HepG2 (cell line): ENCODE measurements around the gene ST8SIA2. TPM values are rescaled to one million over a fixed set of nuclear protein-coding genes. Genes with fewer than 3 reads are reported as not detected.

Experiments used
- ATAC-seq: fragments of 200-7000 bp; cut with Tn5 transposase; 3 replicates; pipeline ENCODE4 v1.9.1; 2020; ENCODE audit warnings: mild to moderate bottlenecking, moderate library complexity
- BruUV-seq: library from RNA; stranded (reverse); fragments of 400-500 nt; replicated peaks from 2 replicates; lab custom pipeline; 2021; lab: Mats Ljungman, UMichigan
- CTCF ChIA-PET: fragments of 300-600 bp; formaldehyde crosslinking; extraction: SDS; loops from one replicate; lab custom pipeline; 2021; ENCODE audit warnings: low total read pairs, inconsistent platforms, low intra/inter-chr PET ratio; lab: Yijun Ruan, JAX
- POLR2A ChIA-PET: fragments of 350-600 bp; sonication (Branson Sonifier 250); formaldehyde crosslinking; loops from one replicate; lab custom pipeline; 2020; ENCODE audit warnings: antibody characterized with exemption, inconsistent platforms; lab: Yijun Ruan, JAX
- DNase-seq: peaks from one replicate; pipeline ENCODE4 v3.0.0-alpha.2; 2015; ENCODE audit warnings: low spot score
- FAIRE-seq: peaks from 3 replicates; lab custom pipeline; 2011; peaks lifted over from hg19 to GRCh38; lab: Jason Lieb, UNC
- H2AFZ ChIP-seq: one replicate; pipeline ENCODE4 v1.6.1; 2011; ENCODE audit warnings: low read length, inconsistent platforms
- H3K27ac ChIP-seq: fragments of 300-600 bp; 3 replicates; pipeline ENCODE4 v1.8.0; 2011; ENCODE audit warnings: mixed run types, mild to moderate bottlenecking, mixed read lengths, low read length, inconsistent platforms; ENCODE audit not compliant: insufficient read depth; ENCODE audit errors: extremely low read length
- H3K27me3 ChIP-seq, 2 experiments: fragments of 200-600 bp in 1 of 2; 2 replicates in 1 of 2; 3 replicates in 1 of 2; pipeline versions ENCODE4 v1.6.0 to v1.8.0; 2011; ENCODE audit warnings: low read length in 2 of 2, mild to moderate bottlenecking in 2 of 2, moderate library complexity in 2 of 2, inconsistent platforms in 1 of 2; ENCODE audit not compliant: insufficient read depth in 2 of 2, control insufficient read depth in 1 of 2
- H3K36me3 ChIP-seq, 2 experiments: fragments of 200-600 bp in 1 of 2; replicated peaks in 1 of 2; 2 replicates in 1 of 2; 3 replicates in 1 of 2; pipeline versions ENCODE4 v1.5.1 to v1.8.0; 2011; ENCODE audit warnings: low read length in 2 of 2, inconsistent platforms in 1 of 2; ENCODE audit not compliant: insufficient read depth in 2 of 2, control insufficient read depth in 1 of 2
- H3K4me1 ChIP-seq: 2 replicates; pipeline ENCODE4 v1.5.1; 2012; ENCODE audit warnings: low read length, inconsistent platforms; ENCODE audit not compliant: insufficient read depth
- H3K4me2 ChIP-seq: 2 replicates; pipeline ENCODE4 v1.6.0; 2011; ENCODE audit warnings: low read depth, low read length, inconsistent platforms
- H3K4me3 ChIP-seq, 3 experiments: fragments of 200-600 bp in 1 of 3; sonication (generic), shearing (Covaris generic) in 1 of 3; replicated peaks in 1 of 3; 2 replicates each; pipeline ENCODE4 v1.5.1; 2011 to 2016; ENCODE audit warnings: low read length in 3 of 3, inconsistent platforms in 2 of 3, low read depth in 2 of 3, mild to moderate bottlenecking in 2 of 3, control low read depth in 1 of 3, mixed read lengths in 1 of 3; ENCODE audit not compliant: insufficient read depth in 1 of 3
- H3K79me2 ChIP-seq: one replicate; pipeline ENCODE4 v1.6.1; 2011; ENCODE audit warnings: low read length, inconsistent platforms; ENCODE audit not compliant: insufficient read depth
- H3K9ac ChIP-seq: 2 replicates; pipeline ENCODE4 v1.6.0; 2011; ENCODE audit warnings: mild to moderate bottlenecking, low read depth, low read length, inconsistent platforms; ENCODE audit not compliant: insufficient read depth
- H3K9me3 ChIP-seq: 2 replicates; pipeline ENCODE4 v1.5.1; 2012; ENCODE audit warnings: mild to moderate bottlenecking, low read length
- H4K20me1 ChIP-seq: 2 replicates; pipeline ENCODE4 v1.6.0; 2011; ENCODE audit warnings: inconsistent platforms, mild to moderate bottlenecking, low read length, moderate library complexity; ENCODE audit not compliant: insufficient read depth
- ARID2 ChIP-seq: sonication (generic); formaldehyde crosslinking; IDR thresholded peaks from 2 replicates; pipeline ENCODE4 v1.8.1; 2022; ENCODE audit warnings: mild to moderate bottlenecking, missing genetic modification reagents, borderline replicate concordance
- HDAC2 ChIP-seq: sonication (generic); formaldehyde crosslinking; IDR thresholded peaks from 2 replicates; pipeline ENCODE4 v1.4.0; 2020; ENCODE audit warnings: missing genetic modification reagents
- JARID2 ChIP-seq: sonication (generic); formaldehyde crosslinking; IDR thresholded peaks from 2 replicates; pipeline ENCODE4 v1.8.1; 2023; ENCODE audit warnings: missing genetic modification reagents, inconsistent platforms; ENCODE audit not compliant: insufficient replicate concordance
- SETDB1 ChIP-seq: sonication (generic); formaldehyde crosslinking; IDR thresholded peaks from 2 replicates; pipeline ENCODE4 v1.5.1; 2020; ENCODE audit warnings: missing genetic modification reagents, mild to moderate bottlenecking, borderline replicate concordance
- SSRP1 ChIP-seq: IDR thresholded peaks from 2 replicates; pipeline ENCODE4 v1.6.1; 2016; ENCODE audit warnings: control low read depth
- U2AF2 ChIP-seq: fragments of 200-400 bp; formaldehyde crosslinking; IDR thresholded peaks from 2 replicates; pipeline ENCODE4 v1.6.1; 2017; ENCODE audit warnings: low read depth, mild to moderate bottlenecking, low read length
- ZNF383 ChIP-seq: sonication (generic); formaldehyde crosslinking; IDR thresholded peaks from 2 replicates; pipeline ENCODE4 v1.4.0; 2020; ENCODE audit warnings: missing genetic modification reagents, mild to moderate bottlenecking, borderline replicate concordance
- WGBS: methylation state at CpG from one replicate; pipeline ENCODE4 v1.1.6; 2017; ENCODE audit warnings: low lambda C conversion rate; 5-methylcytosine and 5-hydroxymethylcytosine counted together
- in situ Hi-C: cut with HindIII; loops from 2 replicates; pipeline ENCODE4 v1.10.0; 2017; ENCODE audit warnings: low pct_unique_long_range_greater_than_20kb; ENCODE audit not compliant: extremely low pct_ligation_motif_present
- intact Hi-C: fragments of 100-400 bp; cut with micrococcal nuclease; formaldehyde crosslinking; loops from one replicate; pipeline ENCODE4 v1.10.0; 2022; ENCODE audit not compliant: unreplicated experiment
- polyA plus RNA-seq, 8 experiments: library from polyadenylated mRNA; depleted of rRNA in 3 of 8; stranded (reverse) in 7 of 8; unstranded in 1 of 8; fragments of >200 nt; fragmentation: Illumina TruSeq in 4 of 8; extraction: Trizol in 4 of 8; gene quantifications; 2 replicates each; pipeline versions ENCODE4 v1.2.1 to v1.2.3, GENCODE V29; 2011 to 2016; ENCODE audit warnings: low read depth in 4 of 8, missing spikeins in 1 of 8, mixed read lengths in 1 of 8; ENCODE audit not compliant: insufficient read depth in 1 of 8
- total RNA-seq, 5 experiments: library from RNA; depleted of rRNA; stranded (reverse); fragments of >200 nt; fragmentation: Illumina TruSeq; extraction: Trizol; gene quantifications; 2 replicates each; pipeline ENCODE4 v1.2.3, GENCODE V29; 2016; ENCODE audit warnings: low read depth in 1 of 5
- TF ChIP-seq, protein P1 (sequence below): sonication (generic); formaldehyde crosslinking; IDR thresholded peaks from 2 replicates; pipeline ENCODE4 v1.5.0; 2020; ENCODE audit warnings: mild to moderate bottlenecking, missing genetic modification reagents, moderate library complexity
- TF ChIP-seq, protein P2 (sequence below): sonication (generic); formaldehyde crosslinking; IDR thresholded peaks from 2 replicates; pipeline ENCODE4 v1.8.0; 2022; ENCODE audit warnings: low read depth, missing genetic modification reagents
- TF ChIP-seq, protein P3 (sequence below): sonication (generic); formaldehyde crosslinking; conservative IDR thresholded peaks from 2 replicates; pipeline ENCODE4 v1.4.0; 2020; ENCODE audit warnings: mild to moderate bottlenecking, missing genetic modification reagents, moderate library complexity

The ST8SIA2 gene
- total and polyA plus RNA-seq, 2 of the 13 experiments (the other 11 are each of a cell fraction or from before 2014, with no cell fraction given) = not detected

DNA sequence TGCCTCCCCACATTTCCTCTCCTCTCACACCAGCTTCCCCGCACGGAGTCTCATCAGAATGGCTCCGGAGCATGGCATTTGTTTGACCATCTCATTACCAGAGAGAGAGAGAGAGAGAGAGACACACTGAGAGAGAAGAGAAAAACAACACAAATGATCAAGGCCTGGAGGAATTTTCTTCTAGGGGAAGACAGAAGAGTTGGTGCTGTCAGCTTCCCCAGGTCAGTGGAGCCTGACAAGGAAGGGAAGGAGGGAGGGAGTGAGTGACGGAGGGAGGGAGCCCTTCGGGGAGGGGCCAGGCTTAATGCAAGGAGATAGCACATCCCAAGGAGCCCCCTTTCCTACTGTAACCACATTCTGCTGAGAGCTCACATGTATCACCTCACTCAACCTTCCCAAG is 9.1 kb downstream of the ST8SIA2 start:
- WGBS = 4% methylated on average over 5 of the region's 5 CpGs
- ChIA-PET POLR2A (no interaction called here), CTCF (no interaction called here)
- Histone ChIP-seq H3K9ac (no peak overlapping the region), H3K27me3 (peaks cover 0 to 28% of the 10 kb centered on the region in 2 experiments; a peak in 3 of 5 replicates), H3K4me1 (no peaks in the 10 kb centered on the region), H3K4me3 (no peak overlapping the region), H3K36me3 (no peaks in the 10 kb centered on the region), H3K79me2 (no peaks in the 10 kb centered on the region), H2AFZ (no peak overlapping the region), H4K20me1 (no peaks in the 10 kb centered on the region), H3K27ac (no peak overlapping the region), H3K4me2 (no peak overlapping the region), H3K9me3 (no peaks in the 10 kb centered on the region)
- intact Hi-C loops = no loop called here
- in situ Hi-C loops = no loop called here
- FAIRE-seq = no peak
- no peak for ATAC-seq
- DNase-seq = no peak
- BruUV-seq = no TSS peak
- TF ChIP-seq ZNF383 (CRISPR knock-in tag) (no peak), JARID2 (CRISPR knock-in tag) (no peak), U2AF2 (no peak), HDAC2 (no peak), SETDB1 (no peak), SSRP1 (CRISPR knock-in tag) (no peak), ARID2 (CRISPR knock-in tag) (no peak)
- TF ChIP-seq, protein P1, sequence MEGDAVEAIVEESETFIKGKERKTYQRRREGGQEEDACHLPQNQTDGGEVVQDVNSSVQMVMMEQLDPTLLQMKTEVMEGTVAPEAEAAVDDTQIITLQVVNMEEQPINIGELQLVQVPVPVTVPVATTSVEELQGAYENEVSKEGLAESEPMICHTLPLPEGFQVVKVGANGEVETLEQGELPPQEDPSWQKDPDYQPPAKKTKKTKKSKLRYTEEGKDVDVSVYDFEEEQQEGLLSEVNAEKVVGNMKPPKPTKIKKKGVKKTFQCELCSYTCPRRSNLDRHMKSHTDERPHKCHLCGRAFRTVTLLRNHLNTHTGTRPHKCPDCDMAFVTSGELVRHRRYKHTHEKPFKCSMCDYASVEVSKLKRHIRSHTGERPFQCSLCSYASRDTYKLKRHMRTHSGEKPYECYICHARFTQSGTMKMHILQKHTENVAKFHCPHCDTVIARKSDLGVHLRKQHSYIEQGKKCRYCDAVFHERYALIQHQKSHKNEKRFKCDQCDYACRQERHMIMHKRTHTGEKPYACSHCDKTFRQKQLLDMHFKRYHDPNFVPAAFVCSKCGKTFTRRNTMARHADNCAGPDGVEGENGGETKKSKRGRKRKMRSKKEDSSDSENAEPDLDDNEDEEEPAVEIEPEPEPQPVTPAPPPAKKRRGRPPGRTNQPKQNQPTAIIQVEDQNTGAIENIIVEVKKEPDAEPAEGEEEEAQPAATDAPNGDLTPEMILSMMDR (CRISPR knock-in tag) = no peak
- TF ChIP-seq, protein P2, sequence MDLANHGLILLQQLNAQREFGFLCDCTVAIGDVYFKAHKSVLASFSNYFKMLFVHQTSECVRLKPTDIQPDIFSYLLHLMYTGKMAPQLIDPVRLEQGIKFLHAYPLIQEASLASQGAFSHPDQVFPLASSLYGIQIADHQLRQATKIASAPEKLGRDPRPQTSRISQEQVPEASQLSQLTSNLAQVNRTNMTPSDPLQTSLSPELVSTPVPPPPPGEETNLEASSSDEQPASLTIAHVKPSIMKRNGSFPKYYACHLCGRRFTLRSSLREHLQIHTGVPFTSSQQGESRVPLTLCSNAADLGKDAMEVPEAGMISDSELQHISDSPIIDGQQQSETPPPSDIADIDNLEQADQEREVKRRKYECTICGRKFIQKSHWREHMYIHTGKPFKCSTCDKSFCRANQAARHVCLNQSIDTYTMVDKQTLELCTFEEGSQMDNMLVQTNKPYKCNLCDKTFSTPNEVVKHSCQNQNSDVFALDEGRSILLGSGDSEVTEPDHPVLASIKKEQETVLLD (CRISPR knock-in tag) = no peak
- TF ChIP-seq, protein P3, sequence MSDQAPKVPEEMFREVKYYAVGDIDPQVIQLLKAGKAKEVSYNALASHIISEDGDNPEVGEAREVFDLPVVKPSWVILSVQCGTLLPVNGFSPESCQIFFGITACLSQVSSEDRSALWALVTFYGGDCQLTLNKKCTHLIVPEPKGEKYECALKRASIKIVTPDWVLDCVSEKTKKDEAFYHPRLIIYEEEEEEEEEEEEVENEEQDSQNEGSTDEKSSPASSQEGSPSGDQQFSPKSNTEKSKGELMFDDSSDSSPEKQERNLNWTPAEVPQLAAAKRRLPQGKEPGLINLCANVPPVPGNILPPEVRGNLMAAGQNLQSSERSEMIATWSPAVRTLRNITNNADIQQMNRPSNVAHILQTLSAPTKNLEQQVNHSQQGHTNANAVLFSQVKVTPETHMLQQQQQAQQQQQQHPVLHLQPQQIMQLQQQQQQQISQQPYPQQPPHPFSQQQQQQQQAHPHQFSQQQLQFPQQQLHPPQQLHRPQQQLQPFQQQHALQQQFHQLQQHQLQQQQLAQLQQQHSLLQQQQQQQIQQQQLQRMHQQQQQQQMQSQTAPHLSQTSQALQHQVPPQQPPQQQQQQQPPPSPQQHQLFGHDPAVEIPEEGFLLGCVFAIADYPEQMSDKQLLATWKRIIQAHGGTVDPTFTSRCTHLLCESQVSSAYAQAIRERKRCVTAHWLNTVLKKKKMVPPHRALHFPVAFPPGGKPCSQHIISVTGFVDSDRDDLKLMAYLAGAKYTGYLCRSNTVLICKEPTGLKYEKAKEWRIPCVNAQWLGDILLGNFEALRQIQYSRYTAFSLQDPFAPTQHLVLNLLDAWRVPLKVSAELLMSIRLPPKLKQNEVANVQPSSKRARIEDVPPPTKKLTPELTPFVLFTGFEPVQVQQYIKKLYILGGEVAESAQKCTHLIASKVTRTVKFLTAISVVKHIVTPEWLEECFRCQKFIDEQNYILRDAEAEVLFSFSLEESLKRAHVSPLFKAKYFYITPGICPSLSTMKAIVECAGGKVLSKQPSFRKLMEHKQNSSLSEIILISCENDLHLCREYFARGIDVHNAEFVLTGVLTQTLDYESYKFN (CRISPR knock-in tag) = no peak
